ENCODE measurements around the gene GLS2.
"Not testable (repeated sequence)": the region's sequence is repeated elsewhere in the genome, so short reads cannot be mapped to it uniquely, and the experiment has no call there.

Gene GLS2

DNA sequence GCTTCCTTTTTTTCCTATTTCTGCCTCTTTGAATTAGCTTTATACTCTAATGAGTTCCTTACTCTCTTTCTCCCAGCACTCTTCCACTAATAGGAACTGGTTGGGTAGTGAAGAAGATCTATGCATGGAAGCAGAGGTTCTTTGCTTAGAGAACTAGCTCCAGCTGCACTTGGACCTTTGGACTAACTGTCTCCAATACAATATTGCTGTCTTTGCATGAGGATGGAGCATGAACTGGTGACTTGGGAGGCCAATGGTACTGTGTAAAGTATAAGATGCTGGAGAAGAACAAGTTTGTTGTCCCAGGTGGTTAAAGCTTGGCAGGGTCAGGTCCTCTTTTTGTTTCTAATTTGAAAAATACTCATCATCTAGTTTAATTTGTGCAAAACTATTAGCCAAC is 2.4 kb upstream of the GLS2 start:
- no peak for DNase-seq

- DNase-seq = no peak
These were observed 417 bp downstream of the GLS2 start for GRCh38 chr12:56487448-56488040.

DNA sequence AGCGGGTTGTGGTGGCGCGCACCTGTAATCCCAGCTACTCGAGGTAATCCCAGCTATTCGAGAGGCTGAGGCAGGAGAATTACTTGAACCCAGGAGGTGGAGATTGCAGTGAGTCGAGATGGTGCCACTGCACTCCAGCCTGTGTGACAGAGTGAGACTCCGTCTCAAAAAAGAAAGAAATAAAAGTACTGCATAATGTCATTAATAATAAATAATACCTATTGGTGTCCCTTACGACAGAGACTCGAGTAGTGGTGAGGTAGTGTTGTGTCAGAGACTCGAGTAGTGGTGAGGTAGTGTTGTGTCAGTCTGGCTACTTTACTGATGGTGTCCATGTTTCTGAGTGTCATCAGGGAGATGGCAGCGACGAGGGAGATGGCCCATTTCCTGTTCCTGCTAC is 1.3 kb downstream of the GLS2 start:
- DNase-seq = no peak

DNA sequence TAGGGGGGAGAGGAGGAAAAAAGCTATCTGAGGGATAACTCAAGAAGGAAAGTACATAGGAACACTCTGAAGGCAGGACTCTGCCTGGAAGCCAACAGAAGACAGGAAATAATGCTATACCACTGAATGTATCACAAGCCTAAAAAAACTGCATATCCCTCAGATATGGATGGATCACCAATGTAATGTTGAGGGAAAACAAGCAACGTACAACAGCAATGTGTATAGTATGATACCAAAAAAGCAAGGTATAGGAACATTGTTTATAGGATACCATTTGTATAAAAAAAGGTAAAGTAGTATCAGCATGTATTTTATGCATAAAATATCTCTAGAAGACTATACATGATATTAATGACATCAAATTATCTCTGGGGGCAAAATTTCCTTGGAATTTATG is 3.4 kb downstream of the GLS2 start:
- DNase-seq = no peak

- no peak for DNase-seq
These were observed 8.3 kb downstream of the GLS2 start for GRCh38 chr12:56479625-56480024.

DNA sequence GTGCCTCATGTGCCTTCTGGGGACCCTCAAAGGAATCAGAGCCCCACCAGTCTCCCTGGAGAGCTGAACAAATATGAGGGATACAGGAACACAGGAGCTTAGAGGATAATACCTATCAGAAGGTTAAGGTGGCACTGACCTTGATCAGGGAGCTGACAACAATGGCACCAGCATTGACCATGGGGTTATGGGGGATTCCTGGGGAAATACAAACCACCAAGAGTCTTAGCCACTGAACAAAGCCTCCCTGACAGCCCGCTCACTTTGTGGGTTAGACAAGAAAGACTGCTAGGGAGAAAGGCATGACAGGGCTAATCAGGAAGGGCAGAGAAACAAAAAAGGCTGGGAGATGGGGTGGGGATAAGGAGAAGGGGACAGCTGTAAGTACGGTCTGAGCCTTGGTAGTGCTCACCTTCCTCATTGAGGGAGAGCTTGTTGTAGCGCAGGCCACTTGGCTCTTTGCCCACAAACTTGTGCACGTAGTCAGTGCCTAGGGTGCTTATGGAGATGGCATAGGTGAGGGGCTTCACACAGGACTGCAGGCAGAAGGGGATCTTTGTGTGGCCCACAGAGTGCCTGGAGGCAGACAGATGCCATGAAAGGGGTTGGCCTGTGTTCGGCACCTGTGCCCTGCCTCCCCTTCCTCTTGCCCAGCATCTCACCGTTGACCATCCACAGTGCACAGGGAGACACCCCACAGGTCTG is 10.3 kb downstream of the GLS2 start:
- no peak for DNase-seq

- no peak for DNase-seq
These were observed 11.0 kb downstream of the GLS2 start for GRCh38 chr12:56476972-56477432.

DNA sequence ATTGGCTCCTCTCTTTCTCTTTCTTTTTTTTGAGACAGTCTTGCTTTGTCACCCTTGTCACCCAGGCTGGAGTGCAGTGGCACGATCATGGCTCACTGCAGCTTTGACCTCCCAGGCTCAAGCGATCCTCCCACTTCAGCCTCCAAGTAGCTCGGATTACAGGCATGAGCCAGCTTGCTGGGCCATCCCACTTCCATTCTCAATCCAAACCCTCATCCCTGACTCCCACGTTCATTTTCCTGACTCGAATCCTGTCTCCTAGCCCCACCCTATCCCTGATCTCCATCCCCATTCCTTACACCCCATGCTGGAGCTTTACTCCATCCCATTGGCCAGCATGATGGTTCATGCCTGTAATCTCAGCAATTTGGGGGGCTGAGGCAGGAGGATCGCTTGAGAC is 11.8 kb downstream of the GLS2 start:
- no peak for DNase-seq

- DNase-seq = no peak
These were observed 13.6 kb downstream of the GLS2 start for GRCh38 chr12:56474389-56474788.

GRCh38 chr12:56469007-56469930 is 18.7 kb downstream of the GLS2 start:
- DNase-seq = no peak

- DNase-seq = peak; percentile 55
These were observed 19.6 kb downstream of the GLS2 start, which contains the start of gene SPRYD4 for GRCh38 chr12:56468216-56469006. SPRYD4 (plus strand) TSS chr12:56468578; CDS start chr12:56468592, 14 bp downstream.

DNA sequence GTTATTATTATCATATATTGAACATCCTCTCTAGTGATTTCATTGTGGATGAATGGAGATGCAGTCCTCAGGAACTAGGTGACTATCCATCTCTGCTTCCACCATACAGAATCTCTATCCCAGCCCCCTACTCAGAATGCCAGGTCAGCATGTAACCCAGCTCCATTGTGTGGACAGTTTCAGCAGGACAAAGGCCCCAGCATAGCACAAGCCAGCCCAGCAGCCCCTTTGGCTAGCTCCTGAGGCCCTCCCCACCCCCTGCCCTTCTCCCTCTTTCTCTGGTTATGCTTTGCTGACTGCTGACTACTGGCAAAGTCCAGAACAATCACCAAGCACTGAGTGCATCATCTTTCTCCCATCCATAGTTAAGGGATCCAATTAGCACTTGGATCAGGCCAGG is 25.4 kb downstream of the GLS2 start:
- DNase-seq = no peak

GRCh38 chr12:56461235-56462159 is 26.5 kb downstream of the GLS2 start:
- no peak for DNase-seq

- DNase-seq = no peak
These were observed 30.1 kb downstream of the GLS2 start for GRCh38 chr12:56457817-56458216.

GRCh38 chr12:56454557-56454956 is 33.4 kb downstream of the GLS2 start, which contains the start of gene MIP:
MIP (minus strand) TSS chr12:56454657; CDS start chr12:56454613, 44 bp downstream.
- DNase-seq = no peak

DNA sequence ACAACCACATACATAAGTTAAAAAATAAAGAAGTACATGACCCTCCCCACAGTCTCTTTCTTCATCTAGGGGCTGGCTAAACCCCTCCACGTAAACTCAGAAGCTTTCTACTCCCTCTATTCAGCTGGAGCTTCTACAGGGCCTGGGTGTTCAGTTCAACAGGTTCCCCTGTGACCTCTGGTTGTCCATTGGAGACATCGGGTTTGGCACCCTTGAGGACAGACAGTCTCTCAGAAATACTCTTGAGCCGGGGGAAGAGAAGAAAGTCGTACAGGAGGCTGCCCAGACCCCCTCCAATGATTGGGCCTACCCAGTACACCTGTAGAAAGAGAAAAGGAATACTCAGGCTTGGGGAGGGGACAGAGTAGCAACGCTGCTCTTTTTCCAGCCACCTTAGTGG is 36.8 kb downstream of the GLS2 start:
- DNase-seq = no peak

DNA sequence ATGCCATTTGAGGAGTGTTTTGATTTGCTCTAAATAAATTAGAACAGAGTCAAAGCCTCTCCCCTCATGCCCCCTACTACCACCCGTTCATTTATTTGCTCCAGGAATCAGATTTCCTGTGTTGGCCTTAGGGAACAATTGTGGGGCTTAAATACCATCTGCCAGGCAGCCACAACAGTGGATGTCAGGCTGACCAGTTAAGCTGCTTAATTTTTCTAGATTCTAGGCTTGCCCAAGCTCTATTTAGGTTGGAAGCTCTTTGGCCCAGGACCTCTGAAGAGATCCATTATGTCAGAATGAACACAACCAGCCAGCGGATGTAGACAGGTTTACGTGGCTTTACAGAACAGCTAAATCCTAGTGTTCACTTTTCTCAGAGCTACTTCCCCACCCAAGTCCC is 37.7 kb downstream of the GLS2 start:
- peak; percentile 75 for DNase-seq

GRCh38 chr12:56449622-56449984 is 38.4 kb downstream of the GLS2 start:
- DNase-seq = no peak

GRCh38 chr12:56448860-56449621 is 38.9 kb downstream of the GLS2 start, which contains the start of gene TIMELESS:
TIMELESS (minus strand) TSS chr12:56449426; CDS start chr12:56434170, 15,256 bp downstream.
- peak; percentile 61 for DNase-seq

DNA sequence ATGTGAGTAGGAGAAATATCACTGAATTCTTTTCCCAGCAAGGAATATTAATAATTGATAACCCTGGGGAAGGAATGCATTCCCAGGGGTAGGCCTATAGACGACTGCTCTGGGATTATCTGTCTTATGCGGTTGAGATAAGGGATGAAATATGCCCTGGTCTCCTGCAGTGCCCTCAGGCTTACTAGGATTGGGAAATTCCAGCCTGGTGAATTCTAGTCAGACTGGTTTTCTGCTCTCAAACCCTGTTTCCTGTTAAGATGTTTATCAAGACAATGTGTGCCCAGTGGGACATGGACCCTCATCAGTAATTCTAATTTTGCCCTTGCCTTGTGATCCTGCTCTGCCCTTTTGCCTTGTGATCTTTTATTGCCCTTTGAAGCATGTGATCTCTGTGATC is 44.8 kb downstream of the GLS2 start:
- not testable (repeated sequence) for DNase-seq
